HepG2 (cell line): ENCODE results near the gene MTURN. TPM values are rescaled to one million over a fixed set of nuclear protein-coding genes. Genes with fewer than 3 reads are reported as not detected.

Source experiments
- ATAC-seq: fragments of 200-7000 bp; cut with Tn5 transposase; 3 replicates; pipeline ENCODE4 v1.9.1; 2020; ENCODE audit warnings: mild to moderate bottlenecking, moderate library complexity
- BruUV-seq: library from RNA; stranded (reverse); fragments of 400-500 nt; replicated peaks from 2 replicates; lab custom pipeline; 2021; lab: Mats Ljungman, UMichigan
- CTCF ChIA-PET: fragments of 300-600 bp; formaldehyde crosslinking; extraction: SDS; loops from one replicate; lab custom pipeline; 2021; ENCODE audit warnings: low total read pairs, inconsistent platforms, low intra/inter-chr PET ratio; lab: Yijun Ruan, JAX
- POLR2A ChIA-PET: fragments of 350-600 bp; sonication (Branson Sonifier 250); formaldehyde crosslinking; loops from one replicate; lab custom pipeline; 2020; ENCODE audit warnings: antibody characterized with exemption, inconsistent platforms; lab: Yijun Ruan, JAX
- DNase-seq: peaks from one replicate; pipeline ENCODE4 v3.0.0-alpha.2; 2015; ENCODE audit warnings: low spot score
- FAIRE-seq: peaks from 3 replicates; lab custom pipeline; 2011; peaks lifted over from hg19 to GRCh38; lab: Jason Lieb, UNC
- H2AFZ ChIP-seq: one replicate; pipeline ENCODE4 v1.6.1; 2011; ENCODE audit warnings: low read length, inconsistent platforms
- H3K27ac ChIP-seq: fragments of 300-600 bp; 3 replicates; pipeline ENCODE4 v1.8.0; 2011; ENCODE audit warnings: mixed run types, mild to moderate bottlenecking, mixed read lengths, low read length, inconsistent platforms; ENCODE audit not compliant: insufficient read depth; ENCODE audit errors: extremely low read length
- H3K27me3 ChIP-seq, 2 experiments: fragments of 200-600 bp in 1 of 2; 2 replicates in 1 of 2; 3 replicates in 1 of 2; pipeline versions ENCODE4 v1.6.0 to v1.8.0; 2011; ENCODE audit warnings: low read length in 2 of 2, mild to moderate bottlenecking in 2 of 2, moderate library complexity in 2 of 2, inconsistent platforms in 1 of 2; ENCODE audit not compliant: insufficient read depth in 2 of 2, control insufficient read depth in 1 of 2
- H3K36me3 ChIP-seq, 2 experiments: fragments of 200-600 bp in 1 of 2; replicated peaks in 1 of 2; 2 replicates in 1 of 2; 3 replicates in 1 of 2; pipeline versions ENCODE4 v1.5.1 to v1.8.0; 2011; ENCODE audit warnings: low read length in 2 of 2, inconsistent platforms in 1 of 2; ENCODE audit not compliant: insufficient read depth in 2 of 2, control insufficient read depth in 1 of 2
- H3K4me1 ChIP-seq: 2 replicates; pipeline ENCODE4 v1.5.1; 2012; ENCODE audit warnings: low read length, inconsistent platforms; ENCODE audit not compliant: insufficient read depth
- H3K4me2 ChIP-seq: 2 replicates; pipeline ENCODE4 v1.6.0; 2011; ENCODE audit warnings: low read depth, low read length, inconsistent platforms
- H3K4me3 ChIP-seq, 3 experiments: fragments of 200-600 bp in 1 of 3; sonication (generic), shearing (Covaris generic) in 1 of 3; replicated peaks in 1 of 3; 2 replicates each; pipeline ENCODE4 v1.5.1; 2011 to 2016; ENCODE audit warnings: low read length in 3 of 3, inconsistent platforms in 2 of 3, low read depth in 2 of 3, mild to moderate bottlenecking in 2 of 3, control low read depth in 1 of 3, mixed read lengths in 1 of 3; ENCODE audit not compliant: insufficient read depth in 1 of 3
- H3K79me2 ChIP-seq: one replicate; pipeline ENCODE4 v1.6.1; 2011; ENCODE audit warnings: low read length, inconsistent platforms; ENCODE audit not compliant: insufficient read depth
- H3K9ac ChIP-seq: 2 replicates; pipeline ENCODE4 v1.6.0; 2011; ENCODE audit warnings: mild to moderate bottlenecking, low read depth, low read length, inconsistent platforms; ENCODE audit not compliant: insufficient read depth
- H3K9me3 ChIP-seq: 2 replicates; pipeline ENCODE4 v1.5.1; 2012; ENCODE audit warnings: mild to moderate bottlenecking, low read length
- H4K20me1 ChIP-seq: 2 replicates; pipeline ENCODE4 v1.6.0; 2011; ENCODE audit warnings: inconsistent platforms, mild to moderate bottlenecking, low read length, moderate library complexity; ENCODE audit not compliant: insufficient read depth
- AFF4 ChIP-seq: sonication (generic); formaldehyde crosslinking; IDR thresholded peaks from 2 replicates; pipeline ENCODE4 v1.4.0; 2020; ENCODE audit warnings: missing genetic modification reagents
- AKNA ChIP-seq: sonication (generic); formaldehyde crosslinking; IDR thresholded peaks from 2 replicates; pipeline ENCODE4 v1.4.0; 2020; ENCODE audit warnings: missing genetic modification reagents, borderline replicate concordance
- CEBPB ChIP-seq: IDR thresholded peaks from 2 replicates; pipeline ENCODE4 v1.6.1; 2011; ENCODE audit warnings: low read depth, low read length, improper control_type of control experiment, borderline replicate concordance
- HIVEP1 ChIP-seq: sonication (generic); formaldehyde crosslinking; IDR thresholded peaks from 2 replicates; pipeline ENCODE4 v1.4.0; 2020; ENCODE audit warnings: mild to moderate bottlenecking, missing genetic modification reagents
- MXD1 ChIP-seq: sonication (generic); formaldehyde crosslinking; IDR thresholded peaks from 2 replicates; pipeline ENCODE4 v1.4.0; 2020; ENCODE audit warnings: mild to moderate bottlenecking, missing genetic modification reagents
- PBX2 ChIP-seq: IDR thresholded peaks from 2 replicates; pipeline ENCODE4 v1.6.1; 2016; ENCODE audit warnings: control low read depth
- SETDB1 ChIP-seq: sonication (generic); formaldehyde crosslinking; IDR thresholded peaks from 2 replicates; pipeline ENCODE4 v1.5.1; 2020; ENCODE audit warnings: missing genetic modification reagents, mild to moderate bottlenecking, borderline replicate concordance
- SIX4 ChIP-seq: sonication (generic); formaldehyde crosslinking; IDR thresholded peaks from 2 replicates; pipeline ENCODE4 v1.4.0; 2020; ENCODE audit warnings: missing genetic modification reagents
- TEAD3 ChIP-seq: optimal IDR thresholded peaks from 2 replicates; pipeline ENCODE3; 2016; ENCODE audit warnings: borderline replicate concordance
- U2AF1 ChIP-seq: fragments of 200-400 bp; formaldehyde crosslinking; optimal IDR thresholded peaks from 2 replicates; pipeline ENCODE3; 2017; ENCODE audit warnings: mild to moderate bottlenecking, low read depth, low read length
- ZEB1 ChIP-seq: IDR thresholded peaks from 2 replicates; pipeline ENCODE4 v1.6.1; 2012; ENCODE audit warnings: mild to moderate bottlenecking, low read depth, inconsistent platforms; ENCODE audit not compliant: insufficient replicate concordance
- ZNF672 ChIP-seq: sonication (generic); formaldehyde crosslinking; IDR thresholded peaks from 2 replicates; pipeline ENCODE4 v1.8.1; 2022; ENCODE audit warnings: missing genetic modification reagents
- ZNF782 ChIP-seq: sonication (generic); formaldehyde crosslinking; IDR thresholded peaks from 2 replicates; pipeline ENCODE4 v1.4.0; 2020; ENCODE audit warnings: missing genetic modification reagents, mild to moderate bottlenecking, borderline replicate concordance
- WGBS: methylation state at CpG from one replicate; pipeline ENCODE4 v1.1.6; 2017; ENCODE audit warnings: low lambda C conversion rate; 5-methylcytosine and 5-hydroxymethylcytosine counted together
- in situ Hi-C: cut with HindIII; loops from 2 replicates; pipeline ENCODE4 v1.10.0; 2017; ENCODE audit warnings: low pct_unique_long_range_greater_than_20kb; ENCODE audit not compliant: extremely low pct_ligation_motif_present
- intact Hi-C: fragments of 100-400 bp; cut with micrococcal nuclease; formaldehyde crosslinking; loops from one replicate; pipeline ENCODE4 v1.10.0; 2022; ENCODE audit not compliant: unreplicated experiment
- polyA plus RNA-seq, 8 experiments: library from polyadenylated mRNA; depleted of rRNA in 3 of 8; stranded (reverse) in 7 of 8; unstranded in 1 of 8; fragments of >200 nt; fragmentation: Illumina TruSeq in 4 of 8; extraction: Trizol in 4 of 8; gene quantifications; 2 replicates each; pipeline versions ENCODE4 v1.2.1 to v1.2.3, GENCODE V29; 2011 to 2016; ENCODE audit warnings: low read depth in 4 of 8, missing spikeins in 1 of 8, mixed read lengths in 1 of 8; ENCODE audit not compliant: insufficient read depth in 1 of 8
- total RNA-seq, 5 experiments: library from RNA; depleted of rRNA; stranded (reverse); fragments of >200 nt; fragmentation: Illumina TruSeq; extraction: Trizol; gene quantifications; 2 replicates each; pipeline ENCODE4 v1.2.3, GENCODE V29; 2016; ENCODE audit warnings: low read depth in 1 of 5

The MTURN gene
- total and polyA plus RNA-seq, 2 of the 13 experiments (the other 11 are each of a cell fraction or from before 2014, with no cell fraction given) = 5.7 to 7.2 TPM

GRCh38 chr7:30146127-30146612 lies 11.4 kb downstream of the MTURN start:
- no peaks in the 10 kb centered on the region for H3K79me2 ChIP-seq
- 98% methylated on average over 13 of the region's 13 CpGs for WGBS
- no peaks in the 10 kb centered on the region for H3K27me3 ChIP-seq
- ATAC-seq = no peak
- CTCF ChIA-PET = no interaction called here
- intact Hi-C loops (no loop called here), in situ Hi-C loops (no loop called here)
- no peak overlapping the region for H2AFZ ChIP-seq
- peaks cover 20% of the 10 kb centered on the region for H3K4me1 ChIP-seq
- H4K20me1 ChIP-seq = no peaks in the 10 kb centered on the region
- H3K9me3 ChIP-seq = no peaks in the 10 kb centered on the region
- BruUV-seq = no TSS peak
- no peak for FAIRE-seq
- no peak overlapping the region for H3K9ac ChIP-seq
- H3K27ac ChIP-seq = no peak overlapping the region
- DNase-seq = no peak
- H3K4me3 ChIP-seq = no peak overlapping the region
- POLR2A ChIA-PET = no interaction called here
- H3K4me2 ChIP-seq = no peak overlapping the region
- H3K36me3 ChIP-seq = 0 out of 5 replicates have a peak, but pooled peaks cover 0 to 11% of the 10 kb centered on the region in 2 experiments
- no peak for TF ChIP-seq SETDB1 (CRISPR knock-in tag)
- TF ChIP-seq CEBPB = no peak
- TF ChIP-seq TEAD3 (CRISPR knock-in tag) = no peak
- no peak for TF ChIP-seq SIX4 (CRISPR knock-in tag)
- TF ChIP-seq HIVEP1 = no peak
- TF ChIP-seq PBX2 (CRISPR knock-in tag) = no peak
- no peak for TF ChIP-seq ZNF672 (CRISPR knock-in tag)
- no peak for TF ChIP-seq ZEB1
- no peak for TF ChIP-seq AKNA
- no peak for TF ChIP-seq MXD1 (CRISPR knock-in tag)
- TF ChIP-seq AFF4 = no peak
- TF ChIP-seq U2AF1 = no peak
- no peak for TF ChIP-seq ZNF782 (CRISPR knock-in tag)
